DND-41 (cell line): ENCODE results near the gene ZFC3H1.

Experiments used
- ATAC-seq: fragments of 200-7000 bp; cut with Tn5 transposase; 3 replicates; pipeline ENCODE4 v1.9.1; 2021; ENCODE audit warnings: low read depth; ENCODE audit not compliant: insufficient read depth
- DNase-seq: peaks from one replicate; pipeline ENCODE4 v3.0.0-alpha.2; 2020
- H2AFZ ChIP-seq: 2 replicates; pipeline ENCODE4 v1.6.0; 2012; ENCODE audit warnings: low read depth, low read length
- H3K27ac ChIP-seq: 2 replicates; pipeline ENCODE4 v1.5.1; 2012; ENCODE audit warnings: low read length, inconsistent platforms
- H3K27me3 ChIP-seq: fragments of 200-600 bp; sonication (generic); 2 replicates; pipeline ENCODE4 v1.6.0; 2012; ENCODE audit warnings: low read length, mild to moderate bottlenecking, inconsistent platforms; ENCODE audit not compliant: insufficient read depth, poor library complexity
- H3K36me3 ChIP-seq: 2 replicates; pipeline ENCODE4 v1.5.1; 2012; ENCODE audit warnings: low read length, inconsistent platforms; ENCODE audit not compliant: insufficient read depth
- H3K4me1 ChIP-seq: 2 replicates; pipeline ENCODE4 v1.5.1; 2012; ENCODE audit warnings: mild to moderate bottlenecking, low read length; ENCODE audit not compliant: insufficient read depth
- H3K4me2 ChIP-seq: 2 replicates; pipeline ENCODE4 v1.6.0; 2012; ENCODE audit warnings: mild to moderate bottlenecking, moderate library complexity, low read length, inconsistent platforms; ENCODE audit not compliant: insufficient read depth
- H3K4me3 ChIP-seq, 2 experiments: fragments of 200-600 bp in 1 of 2; shearing (Covaris generic) in 1 of 2; 2 replicates each; pipeline ENCODE4 v1.5.1; 2012 to 2016; ENCODE audit warnings: inconsistent platforms in 2 of 2, low read length in 2 of 2, mild to moderate bottlenecking in 2 of 2, low read depth in 1 of 2, moderate library complexity in 1 of 2
- H3K79me2 ChIP-seq: 2 replicates; pipeline ENCODE4 v1.6.0; 2012; ENCODE audit warnings: low read length, inconsistent platforms; ENCODE audit not compliant: insufficient read depth
- H3K9ac ChIP-seq: 2 replicates; pipeline ENCODE4 v1.6.0; 2012; ENCODE audit warnings: low read depth, mild to moderate bottlenecking, inconsistent platforms, low read length, moderate library complexity
- H3K9me3 ChIP-seq: 2 replicates; pipeline ENCODE4 v1.5.1; 2012; ENCODE audit warnings: low read length, moderate library complexity, mild to moderate bottlenecking, inconsistent platforms; ENCODE audit not compliant: insufficient read depth, severe bottlenecking
- H4K20me1 ChIP-seq: 2 replicates; pipeline ENCODE4 v1.6.0; 2012; ENCODE audit warnings: low read length; ENCODE audit not compliant: insufficient read depth
- EZH2 ChIP-seq: IDR thresholded peaks from 3 replicates; pipeline ENCODE4 v1.6.1; 2012; ENCODE audit warnings: borderline replicate concordance, low read depth, mild to moderate bottlenecking, moderate library complexity, low read length, inconsistent platforms; ENCODE audit not compliant: severe bottlenecking
- TF ChIP-seq, protein P1 (sequence below): IDR thresholded peaks from 2 replicates; pipeline ENCODE4 v1.5.1; 2012; ENCODE audit warnings: borderline replicate concordance, low read length, moderate library complexity, mild to moderate bottlenecking; ENCODE audit not compliant: poor library complexity, severe bottlenecking; ENCODE audit errors: extremely low read depth

The ZFC3H1 gene

GRCh38 chr12:71584356-71584755 is 79.3 kb downstream of the ZFC3H1 start:
- Histone ChIP-seq H2AFZ (no peak overlapping the region), H3K27ac (no peak overlapping the region), H3K36me3 (no peaks in the 10 kb centered on the region), H4K20me1 (no peaks in the 10 kb centered on the region), H3K79me2 (no peaks in the 10 kb centered on the region), H3K27me3 (peaks cover 6% of the 10 kb centered on the region), H3K4me1 (no peaks in the 10 kb centered on the region), H3K9me3 (no peaks in the 10 kb centered on the region), H3K9ac (no peak overlapping the region), H3K4me3 (no peak overlapping the region), H3K4me2 (no peak overlapping the region)
- no peak for TF ChIP-seq EZH2
- TF ChIP-seq, protein P1, sequence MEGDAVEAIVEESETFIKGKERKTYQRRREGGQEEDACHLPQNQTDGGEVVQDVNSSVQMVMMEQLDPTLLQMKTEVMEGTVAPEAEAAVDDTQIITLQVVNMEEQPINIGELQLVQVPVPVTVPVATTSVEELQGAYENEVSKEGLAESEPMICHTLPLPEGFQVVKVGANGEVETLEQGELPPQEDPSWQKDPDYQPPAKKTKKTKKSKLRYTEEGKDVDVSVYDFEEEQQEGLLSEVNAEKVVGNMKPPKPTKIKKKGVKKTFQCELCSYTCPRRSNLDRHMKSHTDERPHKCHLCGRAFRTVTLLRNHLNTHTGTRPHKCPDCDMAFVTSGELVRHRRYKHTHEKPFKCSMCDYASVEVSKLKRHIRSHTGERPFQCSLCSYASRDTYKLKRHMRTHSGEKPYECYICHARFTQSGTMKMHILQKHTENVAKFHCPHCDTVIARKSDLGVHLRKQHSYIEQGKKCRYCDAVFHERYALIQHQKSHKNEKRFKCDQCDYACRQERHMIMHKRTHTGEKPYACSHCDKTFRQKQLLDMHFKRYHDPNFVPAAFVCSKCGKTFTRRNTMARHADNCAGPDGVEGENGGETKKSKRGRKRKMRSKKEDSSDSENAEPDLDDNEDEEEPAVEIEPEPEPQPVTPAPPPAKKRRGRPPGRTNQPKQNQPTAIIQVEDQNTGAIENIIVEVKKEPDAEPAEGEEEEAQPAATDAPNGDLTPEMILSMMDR = no peak
- no peak for ATAC-seq
- DNase-seq = no peak

GRCh38 chr12:71582925-71583324 is 80.7 kb downstream of the ZFC3H1 start:
- H3K79me2 ChIP-seq = no peaks in the 10 kb centered on the region
- no peaks in the 10 kb centered on the region for H4K20me1 ChIP-seq
- DNase-seq = no peak
- no peaks in the 10 kb centered on the region for H3K4me1 ChIP-seq
- no peak overlapping the region for H2AFZ ChIP-seq
- H3K9ac ChIP-seq = no peak overlapping the region
- no peak overlapping the region for H3K4me2 ChIP-seq
- H3K27me3 ChIP-seq = peaks cover 6% of the 10 kb centered on the region
- TF ChIP-seq, protein P1 = no peak
- TF ChIP-seq EZH2 = no peak
- ATAC-seq = no peak
- H3K36me3 ChIP-seq = no peaks in the 10 kb centered on the region
- no peak overlapping the region for H3K27ac ChIP-seq
- no peaks in the 10 kb centered on the region for H3K9me3 ChIP-seq
- H3K4me3 ChIP-seq = no peak overlapping the region

- Histone ChIP-seq H3K36me3 (no peaks in the 10 kb centered on the region), H3K79me2 (no peaks in the 10 kb centered on the region), H3K9ac (no peak overlapping the region), H3K4me2 (no peak overlapping the region), H3K27ac (no peak overlapping the region), H3K27me3 (peaks cover 2% of the 10 kb centered on the region), H4K20me1 (no peaks in the 10 kb centered on the region), H3K9me3 (no peaks in the 10 kb centered on the region), H3K4me3 (no peak overlapping the region), H3K4me1 (no peaks in the 10 kb centered on the region), H2AFZ (no peak overlapping the region)
- DNase-seq (no peak), ATAC-seq (no peak)
- TF ChIP-seq, protein P1 = no peak
- TF ChIP-seq EZH2 = no peak
Measured at GRCh38 chr12:71581206-71581605, 82.4 kb downstream of the ZFC3H1 start.
